Germinal center (tissue), 1 donor: ENCODE measurements around the gene GLRX.

Source experiments
- DNase-seq: peaks from one replicate; pipeline ENCODE4 v3.0.0; 2012; ENCODE audit warnings: mixed read lengths, low spot score

Gene GLRX

GRCh38 chr5:95808686-95809413, 13.7 kb downstream of the GLRX start:
- peak; percentile 91 for DNase-seq

- no peak for DNase-seq
These were observed 14.4 kb downstream of the GLRX start for GRCh38 chr5:95808013-95808685.

GRCh38 chr5:95806687-95807086, 15.8 kb downstream of the GLRX start:
- no peak for DNase-seq

- no peak for DNase-seq
These were observed 17.6 kb downstream of the GLRX start for GRCh38 chr5:95804736-95805539.

DNA sequence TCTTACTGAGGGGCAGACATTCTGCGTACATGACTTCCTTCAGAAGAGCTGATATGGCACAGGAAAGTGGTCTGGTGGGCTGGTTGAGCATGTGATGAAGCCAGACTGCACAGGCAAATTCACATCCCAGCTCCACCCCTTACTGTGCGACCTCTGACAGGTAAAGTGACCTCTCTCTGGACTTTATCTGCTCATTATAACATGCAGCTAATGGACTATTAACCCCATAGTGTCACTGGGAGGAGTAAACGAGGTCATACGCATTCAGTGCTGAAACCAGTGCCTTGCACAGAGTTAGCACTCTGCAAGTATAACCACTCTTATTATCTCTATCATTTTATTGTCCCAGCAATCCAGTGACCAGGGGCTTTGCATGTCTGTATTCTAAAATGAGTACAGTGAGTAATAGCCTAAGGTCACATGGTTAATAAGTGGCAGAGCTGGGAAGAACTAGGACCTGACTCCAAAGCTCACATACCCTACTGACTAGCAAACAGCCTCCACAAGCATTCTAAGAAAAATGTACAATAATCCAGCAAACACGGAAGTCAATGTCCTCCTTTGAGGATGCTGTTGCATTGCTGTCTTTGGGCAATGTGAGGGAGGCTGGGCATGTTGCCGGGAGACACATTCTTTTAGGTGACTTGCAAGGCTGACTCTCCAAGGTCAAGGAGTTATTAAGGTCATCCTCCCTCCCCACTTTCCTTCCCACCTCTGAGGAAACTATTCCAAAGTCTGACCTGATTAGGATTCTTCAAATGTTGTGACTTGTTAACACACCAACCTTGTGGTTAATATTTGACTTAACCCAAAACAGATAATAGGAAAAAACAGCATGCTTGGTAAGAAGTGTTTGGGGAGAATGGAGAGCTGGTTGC, 19.0 kb downstream of the GLRX start:
- DNase-seq, result no peak

DNA sequence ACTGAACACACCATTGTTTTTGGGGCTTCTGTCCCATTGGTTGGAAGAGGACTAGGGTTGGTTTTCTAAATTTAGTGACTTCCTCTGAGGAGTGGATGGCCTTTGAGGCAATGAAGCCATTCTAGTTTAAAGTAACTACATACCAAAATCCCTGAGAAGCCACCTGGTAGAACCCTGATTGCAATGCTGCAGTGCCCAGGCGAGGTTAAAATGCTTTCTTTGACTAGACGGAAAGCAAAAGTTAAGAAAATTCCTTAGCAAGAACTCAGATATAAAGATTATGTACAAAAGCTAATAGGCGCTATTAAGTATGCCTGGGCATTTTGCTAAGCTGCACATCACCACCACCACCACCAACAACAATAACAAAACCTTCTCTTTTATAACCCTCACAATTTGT, 20.6 kb downstream of the GLRX start:
- DNase-seq, result no peak

GRCh38 chr5:95801532-95801931, 21.0 kb downstream of the GLRX start:
- DNase-seq, result no peak

GRCh38 chr5:95800553-95800952, 22.0 kb downstream of the GLRX start:
- DNase-seq, result no peak

GRCh38 chr5:95799191-95799835, 23.2 kb downstream of the GLRX start:
- DNase-seq, result no peak

DNA sequence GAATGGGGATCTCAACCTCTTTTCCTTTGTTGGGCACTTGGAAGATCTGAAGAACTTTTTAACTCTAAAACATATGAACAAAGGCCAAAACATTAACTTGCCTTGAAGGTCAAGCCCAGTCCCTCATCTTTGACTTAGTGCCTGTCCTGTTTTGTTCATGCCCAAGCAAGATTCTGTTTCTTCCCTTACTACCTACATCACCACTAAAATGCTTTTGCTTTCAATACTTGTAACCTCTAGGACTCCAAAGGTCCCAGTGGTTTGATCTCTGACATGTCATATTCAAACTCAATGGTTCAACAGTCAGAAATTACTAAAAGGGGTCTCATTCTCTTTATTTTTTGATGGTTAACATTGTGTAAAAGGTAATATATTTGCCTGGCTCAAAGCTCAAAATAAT, 24.0 kb downstream of the GLRX start:
- no peak for DNase-seq

GRCh38 chr5:95798048-95798447, 24.5 kb downstream of the GLRX start:
- no peak for DNase-seq

DNA sequence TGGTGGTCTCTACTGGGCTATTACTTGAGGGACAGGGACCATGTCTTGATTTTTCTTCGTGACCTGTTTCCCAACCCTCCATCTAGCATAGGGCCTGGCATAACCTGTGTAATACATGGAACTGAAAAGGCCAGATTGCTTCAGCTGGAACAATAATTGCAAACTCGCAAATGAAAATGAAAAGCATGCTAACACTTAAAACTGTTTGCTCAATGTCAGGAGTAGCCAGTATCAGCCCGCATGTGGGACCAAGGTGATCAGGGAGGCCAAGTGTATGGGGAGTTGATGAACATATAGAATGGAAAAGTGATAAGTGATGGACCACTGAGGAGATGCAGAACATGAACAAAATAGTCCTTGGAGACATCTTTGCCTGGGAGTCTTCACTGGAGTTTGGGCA, 25.2 kb downstream of the GLRX start:
- DNase-seq, result no peak

DNA sequence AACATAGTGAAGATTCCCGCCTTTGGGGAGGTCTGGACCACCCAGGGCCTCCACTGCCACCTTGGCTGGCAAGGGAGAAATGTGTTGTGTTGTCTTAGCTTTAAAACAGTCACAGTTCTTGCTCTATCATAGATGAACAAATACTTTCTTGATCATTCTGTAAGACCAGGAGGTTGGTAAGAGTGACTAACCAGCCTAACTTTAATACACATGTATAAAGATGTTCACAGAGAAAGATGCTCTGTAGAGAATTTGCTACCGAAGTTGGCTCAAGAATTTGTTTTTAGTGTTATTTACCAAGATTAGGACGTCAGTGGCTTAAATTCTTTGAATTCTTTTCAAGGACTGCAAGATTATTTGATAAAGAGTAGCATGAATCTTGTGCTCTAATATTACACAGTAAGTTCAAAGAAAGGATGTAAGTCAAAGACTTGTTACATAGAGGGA, 28.4 kb downstream of the GLRX start:
- no peak for DNase-seq

GRCh38 chr5:95791751-95792150, 30.8 kb downstream of the GLRX start:
- no peak for DNase-seq

- DNase-seq, result no peak
These were observed 34.0 kb downstream of the GLRX start for GRCh38 chr5:95788493-95788892.

DNA sequence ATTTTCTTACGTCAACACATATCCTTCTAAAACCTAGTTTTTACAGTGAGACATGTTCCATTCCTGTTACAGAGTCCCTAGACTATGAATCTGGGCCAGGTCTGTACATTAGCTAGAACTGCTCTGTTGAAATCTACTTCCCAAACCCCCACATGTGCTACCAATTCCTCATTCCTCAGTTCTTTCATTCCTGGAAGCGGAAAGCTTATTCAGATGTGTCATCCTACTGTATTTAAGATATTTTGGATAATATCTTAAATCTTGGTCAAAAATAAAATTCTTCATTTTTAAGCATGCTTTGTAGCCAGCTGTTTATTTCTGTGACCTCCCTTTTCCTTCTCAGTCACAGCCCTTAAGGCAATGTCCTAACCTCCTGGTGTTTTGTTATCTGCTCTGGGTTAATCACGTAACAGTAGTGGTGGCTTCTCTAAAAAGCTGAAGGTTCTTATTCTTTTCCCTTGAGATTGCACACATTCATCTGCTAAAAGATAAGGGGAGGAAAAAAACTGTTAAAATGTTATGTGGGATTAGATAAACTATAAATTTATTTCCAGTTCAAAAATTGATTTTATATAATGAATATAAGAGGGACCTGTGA, 35.6 kb downstream of the GLRX start:
- no peak for DNase-seq

GRCh38 chr5:95784514-95785302, 37.8 kb downstream of the GLRX start:
- no peak for DNase-seq

DNA sequence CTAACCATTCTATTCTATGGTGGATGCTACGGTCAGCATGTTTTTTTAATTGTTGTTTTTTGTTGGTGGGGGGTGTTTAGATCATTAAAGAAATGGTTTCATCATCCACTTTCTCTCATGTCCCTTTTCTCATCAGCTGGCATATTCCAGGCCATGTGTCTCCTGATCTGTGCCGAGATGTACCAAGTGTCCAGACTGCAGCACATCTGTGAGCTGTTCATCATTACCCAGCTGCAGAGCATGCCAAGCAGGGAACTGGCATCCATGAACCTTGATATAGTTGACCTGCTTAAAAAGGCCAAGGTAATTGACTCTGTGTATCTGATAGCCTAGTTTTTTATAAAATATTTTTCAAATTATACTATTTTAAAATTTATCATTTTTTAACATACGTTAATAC, 38.9 kb downstream of the GLRX start:
- no peak for DNase-seq

DNA sequence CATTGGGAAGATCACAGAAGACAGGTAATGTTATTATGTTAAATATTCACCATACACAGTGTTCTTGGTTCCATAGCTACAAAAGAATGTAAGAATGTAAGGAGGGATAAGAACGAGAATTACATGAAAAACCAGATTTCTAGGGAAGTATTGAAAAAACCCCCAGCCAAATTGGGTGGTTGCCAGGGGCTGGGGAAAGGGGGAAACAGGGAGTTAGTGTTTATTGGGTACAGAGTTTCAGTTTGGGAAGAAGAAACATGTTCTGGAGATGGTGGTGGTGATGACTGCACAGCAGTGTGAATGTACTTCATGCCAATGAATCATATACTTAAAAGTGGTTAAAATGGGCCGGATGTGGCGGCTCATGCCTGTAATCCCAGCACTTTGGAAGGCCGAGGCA, 40.3 kb downstream of the GLRX start:
- no peak for DNase-seq

DNA sequence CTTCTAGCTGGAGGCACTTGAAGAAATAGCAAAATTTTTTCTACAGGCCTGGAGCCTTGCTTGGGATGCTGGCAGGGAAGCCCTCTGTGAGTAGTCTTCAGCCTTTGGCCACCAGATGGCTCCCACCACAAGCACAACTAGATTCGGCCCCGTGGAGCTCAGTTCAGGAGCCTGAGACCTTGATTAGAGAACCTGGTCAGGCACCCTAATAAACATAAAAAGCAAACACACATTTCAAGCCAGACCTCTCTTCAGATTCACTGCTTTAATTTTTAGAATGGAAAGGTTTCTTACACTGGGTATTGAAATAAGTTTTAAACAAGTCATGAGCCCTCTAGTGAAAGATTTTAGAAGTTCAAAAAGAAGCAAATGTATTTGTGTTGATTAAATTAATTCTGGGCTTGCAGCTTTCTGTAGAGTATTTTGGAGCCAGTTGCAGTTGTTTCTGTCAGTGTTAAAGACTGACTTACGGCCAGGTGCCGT, 41.4 kb downstream of the GLRX start:
- peak; percentile 77 for DNase-seq
